MM.1S (cell line): ENCODE measurements around the gene TMEM161B.

Experiments
- CTCF ChIP-seq: fragments of 300-600 bp; sonication (generic); IDR thresholded peaks from 2 replicates; pipeline ENCODE4 v1.5.1; 2016; ENCODE audit warnings: antibody characterized with exemption, low read length, mixed read lengths
- EZH2 ChIP-seq: fragments of 300-600 bp; sonication (generic); optimal IDR thresholded peaks from 2 replicates; pipeline ENCODE3; 2017; ENCODE audit warnings: low read depth, mild to moderate bottlenecking, antibody characterized with exemption, low read length, mixed read lengths
- EZH2phosphoT487 ChIP-seq: fragments of 300-600 bp; sonication (generic); IDR thresholded peaks from 2 replicates; pipeline ENCODE4 v1.6.1; 2018; ENCODE audit warnings: antibody characterized with exemption, low read length

DNA sequence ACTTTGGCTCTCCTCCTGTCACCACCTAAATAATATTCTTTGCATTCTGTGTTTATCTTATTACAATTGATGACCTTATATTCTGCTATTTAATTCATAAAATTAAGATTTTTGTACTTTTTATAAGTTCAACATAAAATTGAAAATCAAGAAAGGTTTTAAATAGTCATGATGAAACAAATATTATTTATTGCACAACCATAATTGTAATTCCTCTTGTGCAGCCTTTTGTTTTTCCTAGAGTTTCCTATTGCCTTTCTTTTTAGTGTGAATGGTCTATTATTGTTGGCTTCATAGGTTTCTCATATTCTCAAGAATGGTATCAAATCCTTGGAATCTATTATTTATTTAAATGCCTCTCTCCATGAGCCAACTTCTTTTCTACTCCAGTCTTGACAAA, 117.9 kb downstream of the TMEM161B start:
- TF ChIP-seq EZH2 (no peak), CTCF (no peak), EZH2phosphoT487 (no peak)
